ENCODE measurements around the gene EYA2.

DNA sequence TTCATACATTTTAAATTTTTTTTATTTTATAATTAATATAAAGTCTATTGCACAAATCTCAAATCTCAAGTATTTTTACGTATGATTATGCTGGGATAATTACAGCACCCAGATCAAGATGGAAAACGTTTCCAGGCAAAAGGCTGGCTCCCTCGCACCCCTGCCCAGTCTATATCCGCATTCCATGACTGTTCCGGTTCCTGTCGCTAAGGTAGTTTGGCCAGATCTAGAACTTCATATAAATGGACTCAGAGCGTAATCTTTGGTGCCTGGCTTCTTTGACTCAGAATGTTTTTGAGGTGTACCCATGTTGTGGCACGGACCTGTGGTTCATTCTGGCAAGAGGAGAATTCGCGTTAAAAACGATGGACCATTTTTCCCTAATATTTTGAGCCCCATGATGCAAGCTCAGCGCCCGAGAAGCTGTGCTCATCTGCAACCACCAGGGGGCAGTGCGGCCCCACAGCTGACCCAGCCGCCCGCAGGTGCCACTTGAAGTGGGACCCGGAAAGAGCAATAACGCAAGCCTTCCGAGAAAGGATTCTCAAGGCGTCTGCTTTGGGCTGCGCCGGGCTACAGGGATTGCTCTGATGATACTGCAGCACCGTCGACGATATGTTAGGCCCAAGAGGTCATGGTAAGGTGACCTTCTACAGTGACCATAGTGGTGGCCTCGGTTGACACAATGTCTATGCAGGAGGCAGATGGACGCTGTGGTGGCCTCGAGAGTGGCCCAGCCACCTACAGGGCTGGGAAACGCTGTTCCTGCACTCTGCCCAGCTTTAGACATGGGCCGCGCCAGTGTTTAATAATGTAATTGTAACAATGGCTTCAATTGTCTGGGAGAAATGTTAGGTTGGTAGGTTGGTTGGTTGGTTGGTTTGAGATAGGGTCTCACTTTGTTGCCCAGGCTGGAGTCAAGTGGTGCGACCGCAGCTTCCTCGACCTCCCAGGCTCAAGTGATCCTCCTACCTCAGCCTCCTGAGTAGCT is 301.7 kb downstream of the EYA2 start:
- TF ChIP-seq, protein P1, sequence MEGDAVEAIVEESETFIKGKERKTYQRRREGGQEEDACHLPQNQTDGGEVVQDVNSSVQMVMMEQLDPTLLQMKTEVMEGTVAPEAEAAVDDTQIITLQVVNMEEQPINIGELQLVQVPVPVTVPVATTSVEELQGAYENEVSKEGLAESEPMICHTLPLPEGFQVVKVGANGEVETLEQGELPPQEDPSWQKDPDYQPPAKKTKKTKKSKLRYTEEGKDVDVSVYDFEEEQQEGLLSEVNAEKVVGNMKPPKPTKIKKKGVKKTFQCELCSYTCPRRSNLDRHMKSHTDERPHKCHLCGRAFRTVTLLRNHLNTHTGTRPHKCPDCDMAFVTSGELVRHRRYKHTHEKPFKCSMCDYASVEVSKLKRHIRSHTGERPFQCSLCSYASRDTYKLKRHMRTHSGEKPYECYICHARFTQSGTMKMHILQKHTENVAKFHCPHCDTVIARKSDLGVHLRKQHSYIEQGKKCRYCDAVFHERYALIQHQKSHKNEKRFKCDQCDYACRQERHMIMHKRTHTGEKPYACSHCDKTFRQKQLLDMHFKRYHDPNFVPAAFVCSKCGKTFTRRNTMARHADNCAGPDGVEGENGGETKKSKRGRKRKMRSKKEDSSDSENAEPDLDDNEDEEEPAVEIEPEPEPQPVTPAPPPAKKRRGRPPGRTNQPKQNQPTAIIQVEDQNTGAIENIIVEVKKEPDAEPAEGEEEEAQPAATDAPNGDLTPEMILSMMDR (conservative IDR thresholded peaks at IDR 0.05; ENCODE audit: low read depth, low read length), result peak; percentile 96
- peak; percentile 86 for TF ChIP-seq CEBPB (IDR thresholded peaks at IDR 0.05; ENCODE audit: low read depth, low read length)

All from IMR-90 (cell line).